ENCODE data around the gene BROX. TPM values are rescaled to one million over a fixed set of nuclear protein-coding genes. Genes with fewer than 3 reads are reported as not detected.
A peak's percentile ranks its signal among the peaks of the same experiment; 100 is the strongest.

BROX gene
- total RNA-seq, 1 donor from 2014 or later = 45.1 TPM

DNA sequence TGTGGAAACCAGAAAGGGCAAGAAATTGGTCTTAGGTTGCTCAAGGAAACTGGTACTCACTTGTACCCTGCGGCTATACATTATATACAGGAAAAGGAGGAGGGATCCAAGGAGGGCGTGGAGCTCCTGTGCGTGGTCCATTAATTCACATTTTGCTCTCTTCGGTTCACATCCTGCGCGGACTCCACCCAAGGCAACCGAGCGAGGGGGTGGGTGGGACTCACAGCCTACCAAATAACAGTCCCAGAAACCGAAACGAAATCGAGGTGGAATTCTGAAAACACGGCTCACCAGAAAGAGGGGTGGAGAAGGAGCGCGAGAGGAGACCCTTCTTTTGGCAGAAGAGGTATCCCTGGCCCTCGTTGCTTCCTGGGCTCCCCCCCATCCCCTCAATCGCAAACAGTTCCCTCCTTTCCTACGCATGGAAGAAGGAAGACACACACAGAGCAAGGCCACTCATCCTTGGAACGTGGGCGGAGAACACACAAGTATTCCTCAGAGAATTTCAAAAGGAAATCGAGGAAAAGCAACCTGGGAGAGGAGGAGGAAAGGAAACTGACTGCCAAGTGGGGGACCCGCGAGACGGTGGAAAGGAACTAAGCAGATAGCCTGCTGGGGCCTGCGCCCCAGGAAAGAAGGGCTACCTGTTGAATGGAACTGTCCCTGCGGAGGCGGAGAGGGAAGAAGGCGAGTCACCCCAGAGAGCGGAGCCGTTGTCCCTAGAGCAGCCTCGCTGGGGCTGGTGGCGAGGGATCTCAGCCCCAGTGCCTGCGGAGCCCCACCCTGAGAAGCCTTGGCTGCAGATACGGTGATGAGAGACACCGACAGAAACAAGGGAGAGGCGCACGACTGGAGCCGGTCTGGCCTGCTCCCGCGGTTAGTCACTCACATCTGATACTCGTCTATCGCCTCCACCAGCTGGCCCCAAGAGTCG lies 778 bp upstream of the BROX start:
- H3K9me3 Mint-ChIP-seq (ENCODE audit: unreplicated experiment) = no peaks in the 10 kb centered on the region

DNA sequence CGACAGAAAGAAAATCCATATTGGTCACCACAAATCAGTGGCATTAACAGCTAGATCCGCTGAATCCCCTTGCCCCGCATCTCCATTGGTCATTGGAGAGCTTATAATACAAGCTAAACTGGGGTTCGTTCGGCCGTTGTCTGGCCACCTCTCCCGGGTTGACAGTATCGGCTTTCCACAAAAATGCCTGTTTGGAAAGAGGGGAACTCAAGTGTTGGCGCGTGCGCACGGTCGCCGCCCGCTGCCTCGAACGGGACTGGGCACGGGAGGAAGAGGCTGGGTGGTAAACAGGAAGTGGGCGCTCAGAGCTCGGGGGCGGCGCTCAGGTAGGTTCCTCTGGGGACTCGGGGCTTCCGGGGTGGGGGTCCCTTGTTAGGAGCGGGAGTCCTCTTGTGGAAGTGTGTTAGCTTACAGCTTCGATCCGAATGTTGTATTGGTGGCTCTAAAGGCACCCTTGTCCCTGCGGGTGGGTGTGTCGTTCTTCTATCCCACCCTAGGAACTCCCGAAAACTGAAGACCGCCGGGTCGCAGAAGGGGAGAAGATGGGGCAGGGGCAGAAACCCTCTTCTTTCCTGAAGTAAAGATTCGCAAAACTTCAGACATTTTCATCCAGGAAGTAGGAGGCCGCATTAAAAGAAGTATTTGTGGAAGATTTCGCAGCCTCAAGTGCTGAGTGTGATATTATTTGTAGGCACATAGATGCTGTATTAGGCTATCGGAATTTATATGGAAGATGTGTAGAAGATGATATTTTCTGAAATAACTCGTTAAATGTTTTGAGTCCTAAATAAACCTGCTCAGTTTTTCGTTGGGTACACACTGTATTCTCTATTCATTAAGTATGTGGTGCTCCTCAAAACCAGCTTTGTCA lies 962 bp downstream of the BROX start:
- peaks cover 8% of the 10 kb centered on the region for H3K36me3 Mint-ChIP-seq (ENCODE audit: unreplicated experiment)
- TF ChIP-seq, protein P1, sequence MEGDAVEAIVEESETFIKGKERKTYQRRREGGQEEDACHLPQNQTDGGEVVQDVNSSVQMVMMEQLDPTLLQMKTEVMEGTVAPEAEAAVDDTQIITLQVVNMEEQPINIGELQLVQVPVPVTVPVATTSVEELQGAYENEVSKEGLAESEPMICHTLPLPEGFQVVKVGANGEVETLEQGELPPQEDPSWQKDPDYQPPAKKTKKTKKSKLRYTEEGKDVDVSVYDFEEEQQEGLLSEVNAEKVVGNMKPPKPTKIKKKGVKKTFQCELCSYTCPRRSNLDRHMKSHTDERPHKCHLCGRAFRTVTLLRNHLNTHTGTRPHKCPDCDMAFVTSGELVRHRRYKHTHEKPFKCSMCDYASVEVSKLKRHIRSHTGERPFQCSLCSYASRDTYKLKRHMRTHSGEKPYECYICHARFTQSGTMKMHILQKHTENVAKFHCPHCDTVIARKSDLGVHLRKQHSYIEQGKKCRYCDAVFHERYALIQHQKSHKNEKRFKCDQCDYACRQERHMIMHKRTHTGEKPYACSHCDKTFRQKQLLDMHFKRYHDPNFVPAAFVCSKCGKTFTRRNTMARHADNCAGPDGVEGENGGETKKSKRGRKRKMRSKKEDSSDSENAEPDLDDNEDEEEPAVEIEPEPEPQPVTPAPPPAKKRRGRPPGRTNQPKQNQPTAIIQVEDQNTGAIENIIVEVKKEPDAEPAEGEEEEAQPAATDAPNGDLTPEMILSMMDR (IDR thresholded peaks at IDR 0.05) = no peak
- peak; percentile 95 for DNase-seq (ENCODE audit: extremely low spot score, unreplicated experiment)
- peaks cover 33% of the 10 kb centered on the region for H3K4me1 Mint-ChIP-seq (ENCODE audit: unreplicated experiment)
- no peaks in the 10 kb centered on the region for H3K9me3 Mint-ChIP-seq (ENCODE audit: unreplicated experiment)
- peak overlapping the region; percentile 95 for H3K4me3 Mint-ChIP-seq (ENCODE audit: unreplicated experiment)
- H3K27me3 Mint-ChIP-seq (ENCODE audit: unreplicated experiment) = no peaks in the 10 kb centered on the region
- H3K27ac Mint-ChIP-seq (ENCODE audit: unreplicated experiment) = peak overlapping the region; percentile 100

More for the DNA sequence above, 778 bp upstream of the BROX start:
- no peak for DNase-seq (ENCODE audit: extremely low spot score, unreplicated experiment)
- Mint-ChIP-seq H3K4me1 (ENCODE audit: unreplicated experiment) (peaks cover 35% of the 10 kb centered on the region), H3K27ac (ENCODE audit: unreplicated experiment) (peak overlapping the region; percentile 100), H3K27me3 (ENCODE audit: unreplicated experiment) (no peaks in the 10 kb centered on the region), H3K36me3 (ENCODE audit: unreplicated experiment) (peaks cover 4% of the 10 kb centered on the region), H3K4me3 (ENCODE audit: unreplicated experiment) (peak overlapping the region; percentile 95)
- TF ChIP-seq, protein P1 (IDR thresholded peaks at IDR 0.05) = no peak

GRCh38 chr1:222716393-222716792 lies 4.0 kb downstream of the BROX start:
- Mint-ChIP-seq H3K27ac (ENCODE audit: unreplicated experiment) (no peak overlapping the region), H3K4me1 (ENCODE audit: unreplicated experiment) (peaks cover 10% of the 10 kb centered on the region), H3K27me3 (ENCODE audit: unreplicated experiment) (no peaks in the 10 kb centered on the region), H3K4me3 (ENCODE audit: unreplicated experiment) (no peak overlapping the region), H3K9me3 (ENCODE audit: unreplicated experiment) (no peaks in the 10 kb centered on the region), H3K36me3 (ENCODE audit: unreplicated experiment) (peaks cover 32% of the 10 kb centered on the region)
- DNase-seq (ENCODE audit: extremely low spot score, unreplicated experiment) = no peak
- TF ChIP-seq, protein P1 (IDR thresholded peaks at IDR 0.05) = no peak

GRCh38 chr1:222728746-222729145 lies 16.4 kb downstream of the BROX start:
- Mint-ChIP-seq H3K36me3 (ENCODE audit: unreplicated experiment) (peaks cover 68% of the 10 kb centered on the region), H3K27me3 (ENCODE audit: unreplicated experiment) (no peaks in the 10 kb centered on the region), H3K9me3 (ENCODE audit: unreplicated experiment) (no peaks in the 10 kb centered on the region), H3K4me3 (ENCODE audit: unreplicated experiment) (no peak overlapping the region), H3K4me1 (ENCODE audit: unreplicated experiment) (no peaks in the 10 kb centered on the region), H3K27ac (ENCODE audit: unreplicated experiment) (no peak overlapping the region)
- no peak for DNase-seq (ENCODE audit: extremely low spot score, unreplicated experiment)
- TF ChIP-seq, protein P1 (IDR thresholded peaks at IDR 0.05) = no peak
